HG03196 (cell line): Measurements from ENCODE around the gene TTC7B.
A peak's percentile ranks its signal among the peaks of the same experiment; 100 is the strongest.

Source experiments
- ATAC-seq: cut with Tn5 transposase; IDR thresholded peaks from one replicate; pipeline ENCODE4 v1.9.1; 2021; ENCODE audit not compliant: unreplicated experiment

TTC7B gene

DNA sequence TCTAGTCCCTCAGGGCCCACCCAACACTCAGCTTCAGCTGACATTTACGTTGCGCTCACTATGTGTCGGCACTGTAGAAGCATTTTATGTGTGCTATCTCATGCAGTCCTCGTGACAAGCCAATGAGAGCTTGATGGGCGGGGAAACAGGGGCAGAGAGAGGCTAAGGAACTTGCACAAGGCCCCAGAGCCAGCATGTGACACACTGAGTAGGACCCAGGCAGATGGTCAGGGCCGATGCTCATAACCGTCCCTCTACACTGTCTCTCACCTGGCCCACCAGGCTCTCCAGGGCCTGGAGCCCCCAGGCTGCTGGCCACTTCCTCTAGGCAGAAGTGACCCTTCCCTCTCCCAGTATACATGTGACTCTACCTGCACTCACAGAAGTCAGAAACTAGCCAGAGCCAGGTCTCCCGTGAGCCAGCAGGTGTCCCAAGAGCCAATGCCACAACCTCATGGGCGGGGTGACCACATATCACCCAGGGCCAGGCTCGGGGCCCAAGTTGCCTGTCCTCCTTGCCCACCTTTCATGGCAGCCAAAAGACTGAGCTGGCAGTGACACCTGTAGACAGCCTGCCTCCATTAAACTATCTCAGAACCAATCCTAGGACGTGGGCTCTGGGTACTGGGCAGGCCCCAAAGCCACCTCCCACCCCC, 38.3 kb downstream of the TTC7B start:
- ATAC-seq: no peak

DNA sequence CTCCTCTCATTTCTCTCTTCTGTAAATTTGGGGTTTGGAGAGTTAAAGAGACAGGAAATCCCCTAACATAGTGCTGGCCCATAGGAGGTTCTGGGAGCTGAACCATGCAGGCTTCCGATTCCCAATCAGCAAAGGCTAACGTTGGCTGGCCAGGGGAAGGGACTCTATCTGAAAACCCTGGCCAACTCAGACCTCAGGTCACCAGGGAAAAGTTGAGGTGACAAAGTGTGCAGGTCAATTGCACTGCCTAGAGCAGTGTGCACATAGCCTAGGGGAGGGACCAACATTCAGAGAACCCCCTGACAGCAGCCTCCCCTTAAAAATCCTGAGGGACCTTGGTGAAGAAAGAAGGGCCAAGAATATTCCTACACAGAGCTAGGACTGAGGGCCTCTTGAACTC, 38.9 kb downstream of the TTC7B start:
- no peak for ATAC-seq

DNA sequence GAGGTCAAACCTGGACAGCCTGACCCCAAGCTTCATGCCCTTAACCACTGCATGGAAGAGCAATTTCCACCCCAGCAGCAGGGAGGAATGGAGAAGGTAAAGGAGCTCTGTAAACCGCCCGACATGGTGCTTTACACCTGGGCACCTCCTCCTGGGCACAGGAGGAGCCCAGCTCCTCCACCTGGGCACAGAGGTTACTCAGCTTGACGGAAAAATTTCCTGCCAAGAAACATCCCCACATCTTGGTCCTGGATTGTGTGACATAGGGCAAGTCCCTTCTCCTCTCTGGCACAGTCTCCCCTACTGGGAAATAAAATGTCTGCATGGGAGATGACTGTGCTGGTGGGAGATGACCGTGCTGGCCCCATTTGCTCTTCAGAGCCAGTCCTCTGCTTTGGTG, 40.8 kb downstream of the TTC7B start:
- no peak for ATAC-seq

DNA sequence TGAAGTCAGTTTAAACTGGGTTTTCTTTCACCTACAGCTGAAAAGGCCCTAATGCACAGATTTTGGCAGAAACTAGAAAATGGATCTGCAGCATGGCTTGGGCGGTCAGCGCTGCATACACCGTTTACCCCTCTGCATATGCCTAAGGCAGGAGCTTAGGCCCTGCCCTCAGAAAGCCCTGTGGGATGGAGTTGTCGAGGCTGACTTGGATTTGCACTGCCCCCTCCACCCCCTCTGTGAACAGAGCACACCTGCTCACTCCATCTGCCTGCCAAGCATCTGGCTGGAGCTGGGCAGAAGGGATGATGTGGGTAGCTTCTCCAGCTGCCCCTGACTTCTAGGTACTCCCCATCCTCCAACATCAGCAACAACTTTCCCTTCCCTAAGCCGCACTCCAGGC, 41.9 kb downstream of the TTC7B start:
- no peak for ATAC-seq

DNA sequence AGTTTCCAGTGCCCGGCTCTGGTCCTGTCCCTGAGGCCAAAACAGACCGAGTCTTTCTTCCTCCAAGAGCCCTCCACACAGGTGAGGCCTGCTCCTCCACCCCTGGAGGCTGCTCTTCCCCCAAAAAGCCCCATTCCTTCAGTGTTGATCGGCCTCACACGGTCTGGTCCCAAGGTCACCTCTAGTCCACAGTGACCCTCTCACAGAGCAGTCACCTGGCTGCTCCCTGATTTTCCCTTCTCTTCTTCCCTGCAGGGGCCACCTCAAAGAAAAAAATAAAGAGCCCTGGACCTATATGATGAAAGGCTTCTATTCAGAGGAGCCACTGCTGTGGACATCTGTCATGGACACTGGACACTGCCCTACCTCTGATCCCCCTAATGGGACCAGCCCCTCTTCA, 42.5 kb downstream of the TTC7B start:
- no peak for ATAC-seq

DNA sequence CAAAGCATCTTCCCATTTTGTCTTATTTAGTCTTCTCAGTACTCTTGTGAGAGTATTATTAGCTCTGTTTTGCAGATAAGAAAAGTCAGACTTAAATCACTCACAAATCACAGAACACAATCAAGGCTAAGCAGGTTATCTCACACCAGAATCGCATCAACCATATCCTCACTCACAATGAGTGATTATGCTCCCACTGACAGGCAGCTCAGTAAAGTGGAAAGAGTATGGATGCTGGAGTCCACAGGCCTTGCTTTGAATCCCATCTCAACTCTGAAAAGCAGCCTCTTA, 43.1 kb downstream of the TTC7B start:
- ATAC-seq: no peak

DNA sequence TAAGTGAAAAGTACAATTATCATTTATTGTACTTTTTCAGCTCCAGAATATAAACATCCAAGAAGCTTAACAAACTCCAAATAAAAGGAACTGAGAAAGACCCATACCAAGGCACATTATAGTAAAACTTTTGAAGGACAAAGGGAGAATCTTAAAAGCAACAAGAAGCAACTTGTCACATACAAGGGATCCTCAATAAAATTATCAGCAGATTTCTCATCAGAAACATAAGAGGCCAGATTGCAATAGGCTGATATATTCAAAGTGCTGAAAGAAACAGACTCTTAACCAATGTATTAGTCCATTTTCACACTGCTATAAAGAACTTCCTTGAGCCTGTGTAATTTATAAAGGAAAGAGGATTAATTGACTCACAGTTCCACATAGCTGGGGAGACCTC, 48.3 kb downstream of the TTC7B start:
- ATAC-seq: no peak

DNA sequence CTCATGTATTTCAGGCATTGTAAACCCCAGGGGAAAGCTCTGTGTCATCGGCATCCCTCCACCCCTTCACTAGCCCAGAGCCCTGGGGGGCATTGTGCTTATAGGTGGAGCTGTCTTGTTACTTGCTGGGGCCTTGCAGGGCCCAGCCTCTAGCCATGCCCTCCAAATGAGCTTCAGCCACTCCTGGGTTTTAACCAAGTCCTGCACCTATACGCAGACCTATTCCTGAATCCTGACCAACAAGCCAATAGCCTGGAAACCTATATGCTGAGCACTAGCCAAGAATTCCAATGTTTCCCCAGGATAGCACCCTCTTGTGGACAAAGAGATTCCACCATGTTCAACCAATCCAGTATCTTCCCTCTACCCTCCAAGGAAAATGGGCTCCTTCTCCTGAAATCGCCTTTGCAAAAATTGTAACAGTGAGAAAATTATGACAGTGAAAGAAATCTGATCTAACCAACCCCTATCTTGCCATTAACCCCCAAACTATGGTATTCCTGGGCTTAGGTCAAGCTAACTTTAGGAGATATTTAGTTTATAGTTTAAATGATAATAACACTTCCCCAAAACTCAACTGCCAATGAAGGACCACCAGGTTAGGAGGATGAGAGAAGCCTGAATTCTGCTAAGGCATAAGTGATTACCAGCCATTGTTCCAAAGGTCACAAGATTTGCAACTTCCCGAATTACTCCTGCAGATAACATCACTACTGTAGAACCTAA, 55.5 kb downstream of the TTC7B start:
- ATAC-seq: no peak

DNA sequence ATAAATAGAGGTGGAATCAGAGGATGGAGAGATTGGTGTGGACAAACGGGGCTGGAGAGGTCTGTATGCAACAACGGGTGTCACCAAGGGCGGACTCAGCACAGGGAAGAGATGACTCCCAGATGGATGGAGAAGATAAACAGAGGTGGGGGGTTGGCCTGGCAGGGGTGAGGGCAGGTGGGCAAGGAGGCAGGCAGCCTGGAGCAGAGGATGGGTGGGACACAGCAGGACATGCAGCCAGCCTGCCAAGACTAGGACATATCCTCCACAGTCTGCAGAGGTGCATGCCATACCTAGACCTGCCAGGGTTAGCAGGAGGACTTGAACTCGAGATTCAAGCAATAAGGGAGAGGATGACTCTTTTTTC, 56.2 kb downstream of the TTC7B start:
- no peak for ATAC-seq

DNA sequence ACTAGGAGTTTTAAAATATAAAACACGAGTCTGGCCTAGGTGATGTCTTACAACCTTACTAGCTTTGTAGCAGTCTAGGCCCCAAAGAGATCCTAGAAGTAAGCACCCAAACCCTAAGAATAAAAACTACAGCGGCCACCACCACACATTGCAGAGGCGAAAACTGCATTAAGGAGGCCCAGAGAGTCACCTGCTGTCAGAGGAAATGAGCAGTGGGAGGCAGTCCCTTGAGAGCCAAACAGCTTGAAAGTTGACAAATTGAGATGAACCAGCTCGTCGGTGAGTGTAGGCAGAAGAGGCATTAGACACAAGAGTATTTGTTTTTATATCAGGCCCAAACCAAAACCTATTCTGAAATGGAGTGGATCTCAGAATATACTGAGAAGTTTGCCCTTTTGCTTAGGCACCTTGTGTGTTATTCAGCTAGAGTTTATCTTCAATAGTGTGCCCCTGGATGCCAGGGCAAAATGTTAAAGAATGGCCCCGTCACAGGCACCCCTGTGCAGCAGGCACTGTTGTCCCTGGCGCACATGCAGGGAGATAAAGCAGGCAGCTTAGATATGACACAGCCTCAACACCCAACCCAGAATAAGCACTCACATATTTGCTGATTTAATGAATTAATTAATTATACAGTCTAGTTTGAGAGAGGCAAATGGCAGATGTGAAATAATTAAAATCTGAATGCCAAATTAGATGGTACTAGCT, 56.7 kb downstream of the TTC7B start:
- no peak for ATAC-seq

DNA sequence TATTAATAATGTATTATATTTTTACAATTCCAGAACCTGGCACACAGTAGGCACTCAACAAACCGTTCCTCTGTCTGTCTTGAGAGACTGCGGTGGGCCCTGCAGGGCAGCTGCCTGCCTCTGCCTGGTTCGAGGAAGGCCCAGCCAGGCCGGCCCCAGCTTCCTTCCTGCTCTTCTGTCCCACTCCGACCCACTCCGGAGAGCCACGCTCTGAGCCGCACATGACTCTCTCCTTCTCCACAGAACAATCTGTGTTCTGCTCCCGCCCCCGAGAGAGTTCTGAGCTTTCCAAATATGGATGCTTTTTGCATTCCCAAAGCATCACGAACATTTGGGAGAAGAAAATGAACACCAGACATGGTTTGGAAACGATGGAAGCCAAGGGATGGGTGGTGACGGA, 57.3 kb downstream of the TTC7B start:
- ATAC-seq: peak; percentile 31

DNA sequence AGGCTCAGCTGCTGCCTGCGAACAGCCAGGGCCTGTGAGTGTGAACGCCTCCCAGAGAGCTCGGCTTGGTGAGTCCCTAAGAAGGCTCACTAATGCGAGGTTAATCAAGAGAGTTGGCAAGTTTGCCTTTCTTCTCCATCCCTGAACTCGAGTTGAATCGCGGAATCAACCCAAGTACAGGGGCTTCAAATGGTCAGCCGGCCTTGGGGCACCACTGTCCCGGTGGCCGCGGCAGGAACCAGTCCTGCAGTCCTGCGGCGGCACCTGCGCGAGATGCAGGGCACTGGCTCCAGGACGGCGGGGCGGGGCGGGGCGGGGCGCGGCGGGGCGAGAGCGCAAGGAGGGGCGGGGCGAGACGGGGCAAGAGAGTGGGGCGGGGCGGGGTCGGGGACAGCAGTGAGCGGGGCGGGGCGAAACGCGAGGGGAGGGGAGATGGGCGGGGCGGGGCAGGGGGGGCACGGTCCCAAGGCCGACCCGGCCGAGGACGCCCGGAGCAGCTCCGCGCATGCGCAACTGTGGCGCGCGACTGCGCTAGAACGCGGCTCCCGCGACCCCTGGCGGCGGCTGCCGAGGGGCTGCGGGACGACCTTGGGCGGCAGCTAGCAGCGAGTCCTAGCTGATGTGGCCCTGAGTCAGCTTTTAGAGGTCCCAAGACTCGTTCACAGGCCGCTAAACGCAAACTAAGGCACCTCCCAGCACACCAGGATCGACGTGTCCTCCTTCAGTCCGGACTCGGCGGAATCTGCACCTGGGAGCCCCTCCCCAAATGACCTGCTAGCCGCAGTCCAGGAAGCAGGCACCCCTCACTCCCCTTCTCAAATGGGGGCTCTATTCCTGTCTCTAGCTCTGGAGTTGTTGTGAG, 58.0 kb downstream of the TTC7B start:
- peak; percentile 82 for ATAC-seq

DNA sequence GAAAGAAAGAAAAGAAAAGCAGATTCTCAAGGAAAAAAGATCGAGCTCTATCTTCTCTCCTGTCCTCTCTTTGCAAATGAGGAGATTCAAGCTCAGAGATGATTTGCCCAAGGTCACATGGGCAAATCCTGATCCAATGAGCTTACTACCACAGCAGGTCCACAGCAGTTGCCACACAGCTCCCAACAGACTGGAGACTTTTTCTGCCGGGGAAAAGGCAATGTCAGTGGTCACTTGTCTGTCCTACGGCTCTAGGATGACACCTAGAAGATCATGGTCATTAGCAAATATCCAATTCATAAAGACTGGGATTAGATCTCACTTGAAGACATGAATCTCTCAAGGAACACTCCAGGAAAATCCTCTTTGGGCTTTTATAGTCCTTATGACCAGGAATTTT, 58.8 kb downstream of the TTC7B start:
- ATAC-seq: no peak

DNA sequence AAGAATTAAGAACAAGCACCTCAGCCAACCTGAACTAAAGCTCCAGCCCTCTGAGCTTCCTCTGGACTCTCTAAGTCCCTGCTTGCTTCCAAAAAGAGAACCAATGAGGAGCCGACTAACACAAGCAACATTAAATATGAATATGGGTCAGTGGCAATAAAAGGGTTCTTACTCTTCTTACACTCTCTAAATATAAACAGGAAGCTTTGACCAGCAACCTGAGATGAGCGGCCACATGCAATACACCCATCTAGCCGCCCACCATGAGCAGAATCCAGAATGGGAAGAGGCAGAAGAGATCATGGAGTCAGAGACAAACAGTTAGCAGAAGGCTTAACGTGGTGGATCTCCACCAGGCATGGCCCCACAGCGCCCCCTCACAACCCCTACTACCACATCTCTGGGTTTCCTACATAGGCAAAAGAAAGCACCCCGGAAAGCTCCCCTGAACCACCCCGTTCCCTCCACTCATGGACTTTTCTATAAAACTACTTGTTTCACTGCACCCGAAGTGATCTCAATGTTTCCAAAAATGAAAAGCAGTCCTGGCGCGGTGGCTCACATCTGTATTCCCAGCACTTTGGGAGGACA, 59.4 kb downstream of the TTC7B start:
- ATAC-seq: no peak

DNA sequence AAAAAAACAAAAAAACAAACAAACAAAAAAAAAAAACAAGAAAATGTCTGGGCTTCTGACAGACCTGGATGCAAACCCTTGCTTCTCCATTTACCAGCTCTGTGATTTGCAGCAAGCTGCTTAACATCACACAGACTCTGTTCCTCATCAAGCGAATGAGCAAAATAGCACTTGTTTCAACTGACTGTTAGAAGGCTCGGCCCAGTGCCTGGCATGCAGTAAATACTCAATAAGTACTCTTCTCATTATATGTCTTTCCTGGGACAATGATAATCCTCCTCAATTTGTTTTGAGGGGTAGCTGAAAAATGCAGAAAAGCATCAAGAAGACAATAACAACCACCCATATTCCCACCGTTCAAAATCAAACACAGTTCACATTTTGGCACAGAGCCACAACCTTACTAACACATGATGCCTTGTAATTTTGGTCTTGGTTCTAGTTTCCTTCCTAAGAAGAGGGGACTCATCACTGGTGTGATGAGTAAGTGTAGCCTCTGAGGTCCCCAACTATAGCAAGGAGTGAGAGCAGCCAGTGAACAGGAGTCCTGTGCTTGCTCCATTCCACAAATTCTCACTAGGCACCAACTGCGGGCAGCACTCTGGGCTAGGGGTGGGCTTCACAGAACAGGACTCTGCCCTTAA, 60.4 kb downstream of the TTC7B start:
- ATAC-seq: no peak

DNA sequence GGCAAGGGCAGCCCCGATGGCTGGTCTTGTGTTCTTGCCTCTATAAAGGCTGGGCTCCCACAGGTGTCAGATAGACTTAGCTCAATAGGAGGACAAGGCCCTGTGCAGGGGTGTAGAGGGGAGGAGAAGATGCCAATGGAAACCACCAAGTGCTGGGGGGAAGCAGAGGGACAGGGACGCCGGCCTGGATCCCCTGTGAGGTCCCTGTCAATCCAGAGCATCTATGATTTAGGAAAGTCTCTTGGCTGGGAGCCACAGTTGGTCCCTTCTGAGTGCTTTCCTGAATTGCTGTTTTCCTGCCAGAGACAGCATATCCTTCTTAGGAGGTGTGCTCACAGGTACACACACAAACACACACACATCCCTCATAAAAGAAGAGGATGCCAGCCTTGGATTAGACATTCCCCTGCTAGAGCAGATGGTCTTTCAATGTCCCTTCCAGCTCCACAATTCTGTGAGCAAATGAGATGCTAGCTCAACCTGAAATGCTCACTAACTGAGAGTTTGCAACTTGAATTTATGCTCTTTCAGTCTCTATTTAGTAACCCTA, 62.7 kb downstream of the TTC7B start:
- ATAC-seq: no peak

DNA sequence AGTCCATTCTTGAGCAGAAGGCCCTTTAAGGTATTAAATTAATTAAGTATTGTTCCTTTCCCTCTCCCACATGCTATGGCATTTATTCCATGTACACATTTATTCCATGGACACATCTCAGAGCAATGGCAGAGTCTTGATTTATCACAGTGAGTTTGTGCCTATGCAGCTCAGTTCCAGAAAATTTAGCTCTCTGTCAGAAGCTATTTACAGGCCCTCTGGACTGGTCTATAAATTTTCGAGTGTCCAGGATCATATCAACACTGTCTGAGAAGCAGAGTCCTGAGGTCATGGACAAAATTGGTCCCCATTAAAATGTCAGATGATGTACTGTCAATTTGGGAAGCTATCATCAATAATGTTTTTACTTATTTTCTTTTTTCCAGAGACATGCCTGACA, 65.5 kb downstream of the TTC7B start:
- ATAC-seq: no peak

DNA sequence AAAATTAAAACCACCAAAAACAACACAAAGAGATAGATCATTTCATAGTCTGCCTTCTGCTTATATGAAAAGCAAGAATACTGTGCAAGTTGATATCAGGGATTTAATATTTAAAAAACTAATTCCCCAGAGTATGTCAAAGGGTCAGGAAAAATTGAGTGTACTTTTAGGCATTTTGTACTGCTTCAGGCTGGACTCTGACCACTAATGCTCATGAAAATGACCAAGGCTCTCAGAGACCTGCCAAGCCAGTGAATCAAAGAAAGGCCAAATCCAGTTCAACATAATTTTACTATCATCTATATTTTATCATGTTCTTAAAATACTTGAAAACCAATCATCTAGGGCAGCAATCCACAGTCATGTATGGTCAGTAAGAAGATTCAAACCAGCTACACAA, 66.0 kb downstream of the TTC7B start:
- no peak for ATAC-seq

DNA sequence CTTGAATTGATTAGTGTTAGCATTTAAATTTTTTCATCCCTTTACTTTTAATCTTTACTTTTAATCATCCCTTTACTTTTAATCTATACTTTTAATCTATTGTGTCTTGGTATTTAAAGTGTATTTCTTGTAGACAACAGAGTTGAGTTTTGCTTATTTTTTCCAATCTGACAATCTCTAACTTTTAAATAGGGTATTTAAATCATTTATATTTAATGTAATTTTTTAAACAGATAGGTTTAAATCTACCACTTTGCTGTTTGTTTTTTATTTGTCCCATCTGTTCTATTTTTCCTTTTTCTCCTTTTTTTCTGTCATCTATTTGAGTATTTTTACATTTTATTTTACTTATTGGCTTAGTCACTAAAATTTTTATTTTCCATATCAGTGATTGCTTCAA, 68.3 kb downstream of the TTC7B start:
- no peak for ATAC-seq

DNA sequence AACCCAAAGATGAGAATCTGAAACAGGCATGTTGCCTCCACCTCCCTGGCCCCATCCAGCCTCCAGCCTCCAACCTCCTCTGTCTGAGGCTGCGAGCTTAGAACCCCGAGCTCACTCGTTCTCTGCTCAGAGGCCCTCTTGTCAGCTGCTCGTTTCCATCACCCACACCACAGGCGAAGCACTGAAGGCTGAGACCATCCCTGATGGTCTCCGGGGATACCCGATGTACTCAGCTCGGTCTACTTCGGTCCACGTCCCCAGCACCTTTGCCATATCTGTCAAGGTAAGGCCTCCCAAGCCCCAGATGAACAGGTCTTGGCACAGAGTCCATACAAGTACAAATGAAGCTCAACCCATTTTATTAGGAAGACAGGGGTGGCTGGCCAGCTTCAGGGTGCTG, 72.4 kb downstream of the TTC7B start:
- no peak for ATAC-seq

DNA sequence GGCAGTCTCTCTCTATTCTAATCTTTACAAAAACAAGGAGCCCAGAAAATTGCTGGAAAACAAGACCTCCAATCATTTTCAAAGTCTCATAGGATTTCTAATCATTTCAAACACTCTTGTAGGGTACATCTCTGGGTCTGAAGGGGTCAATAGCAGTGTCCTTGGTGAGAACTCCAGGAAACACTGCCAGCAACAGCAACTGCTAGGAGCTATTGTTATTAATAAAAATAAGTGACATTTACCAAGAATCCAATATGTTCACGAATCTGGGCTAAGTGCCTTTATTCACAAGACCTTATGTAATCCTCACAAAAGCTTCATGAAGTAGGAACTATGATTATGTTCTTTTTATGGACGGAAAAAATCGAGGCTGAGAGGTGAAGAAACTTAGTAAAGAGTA, 72.8 kb downstream of the TTC7B start:
- no peak for ATAC-seq
